SK-N-SH treated with all-trans-retinoic acid at 6 μM for 48 hours (cell line): Measurements from ENCODE around the gene R3HDM2.
A peak's percentile ranks its signal among the peaks of the same experiment; 100 is the strongest.
"Not testable (repeated sequence)": the region's sequence is repeated elsewhere in the genome, so short reads cannot be mapped to it uniquely, and the experiment has no call there.

Experiments used
- ATAC-seq: fragments of 200-7000 bp; cut with Tn5 transposase; 3 replicates; pipeline ENCODE4 v1.9.1; 2020; ENCODE audit warnings: mild to moderate bottlenecking, moderate library complexity
- BACH2 ChIP-seq: fragments of 250-450 bp; sonication (Bioruptor Pico); IDR thresholded peaks from 2 replicates; pipeline ENCODE4 v1.9.0; 2021; ENCODE audit warnings: mild to moderate bottlenecking, borderline replicate concordance
- CSDC2 ChIP-seq: fragments of 250-450 bp; sonication (Bioruptor Pico); IDR thresholded peaks from 2 replicates; pipeline ENCODE4 v1.5.0; 2020; ENCODE audit warnings: mild to moderate bottlenecking, moderate library complexity
- ESRRG ChIP-seq: fragments of 250-450 bp; sonication (Bioruptor Pico); IDR thresholded peaks from 2 replicates; pipeline ENCODE4 v1.6.1; 2021; ENCODE audit warnings: mild to moderate bottlenecking
- GLIS3 ChIP-seq: fragments of 250-450 bp; sonication (Bioruptor Pico); IDR thresholded peaks from 2 replicates; pipeline ENCODE4 v1.5.0; 2020; ENCODE audit warnings: mild to moderate bottlenecking, moderate library complexity
- ISL1 ChIP-seq: fragments of 250-450 bp; sonication (Bioruptor Pico); IDR thresholded peaks from 2 replicates; pipeline ENCODE4 v2.1.2; 2022; ENCODE audit warnings: mild to moderate bottlenecking, moderate library complexity
- OSR1 ChIP-seq: fragments of 250-450 bp; sonication (Bioruptor Pico); IDR thresholded peaks from 2 replicates; pipeline ENCODE4 v1.8.0; 2022; ENCODE audit warnings: moderate library complexity, mild to moderate bottlenecking, inconsistent platforms
- PATZ1 ChIP-seq: fragments of 250-450 bp; sonication (Bioruptor Pico); IDR thresholded peaks from 2 replicates; pipeline ENCODE4 v1.8.0; 2020; ENCODE audit warnings: mild to moderate bottlenecking, moderate library complexity, borderline replicate concordance
- RARB ChIP-seq: fragments of 250-450 bp; sonication (Bioruptor Pico); IDR thresholded peaks from 2 replicates; pipeline ENCODE4 v1.8.0; 2021; ENCODE audit warnings: mild to moderate bottlenecking, moderate library complexity
- SNAI2 ChIP-seq: fragments of 250-450 bp; sonication (Bioruptor Pico); IDR thresholded peaks from 2 replicates; pipeline ENCODE4 v1.5.0; 2020; ENCODE audit warnings: mild to moderate bottlenecking, moderate library complexity
- TCF4 ChIP-seq: fragments of 250-450 bp; sonication (Bioruptor Pico); IDR thresholded peaks from 2 replicates; pipeline ENCODE4 v1.8.0; 2021; ENCODE audit warnings: mild to moderate bottlenecking, moderate library complexity, borderline replicate concordance
- TOX ChIP-seq: fragments of 250-450 bp; sonication (Bioruptor Pico); IDR thresholded peaks from 2 replicates; pipeline ENCODE4 v1.8.0; 2021; ENCODE audit warnings: mild to moderate bottlenecking, moderate library complexity, borderline replicate concordance
- ZC3H10 ChIP-seq: fragments of 250-450 bp; sonication (Bioruptor Pico); IDR thresholded peaks from 2 replicates; pipeline ENCODE4 v1.5.1; 2021; ENCODE audit warnings: mild to moderate bottlenecking, moderate library complexity
- ZFP3 ChIP-seq: fragments of 250-450 bp; sonication (Bioruptor Pico); IDR thresholded peaks from 2 replicates; pipeline ENCODE4 v1.5.0; 2020; ENCODE audit warnings: mild to moderate bottlenecking, moderate library complexity
- ZFP30 ChIP-seq: fragments of 450-650 bp; formaldehyde crosslinking; IDR thresholded peaks from 2 replicates; pipeline ENCODE4 v1.5.0; 2022; ENCODE audit warnings: mild to moderate bottlenecking, moderate library complexity
- ZNF565 ChIP-seq: fragments of 450-650 bp; formaldehyde crosslinking; conservative IDR thresholded peaks from 2 replicates; pipeline ENCODE4 v1.5.0; 2020; ENCODE audit warnings: low read depth, mild to moderate bottlenecking, moderate library complexity
- ZNF70 ChIP-seq: fragments of 450-650 bp; formaldehyde crosslinking; IDR thresholded peaks from 2 replicates; pipeline ENCODE4 v1.5.0; 2020; ENCODE audit warnings: mild to moderate bottlenecking, moderate library complexity
- ZNF8 ChIP-seq: fragments of 450-650 bp; formaldehyde crosslinking; IDR thresholded peaks from 2 replicates; pipeline ENCODE4 v1.5.0; 2020; ENCODE audit warnings: mild to moderate bottlenecking, moderate library complexity
- TF ChIP-seq, protein P1 (sequence below): fragments of 250-450 bp; sonication (Bioruptor Pico); IDR thresholded peaks from 2 replicates; pipeline ENCODE4 v1.5.1; 2020; ENCODE audit warnings: low read depth, mild to moderate bottlenecking, moderate library complexity
- TF ChIP-seq, protein P2 (sequence below): fragments of 250-450 bp; sonication (Bioruptor Pico); IDR thresholded peaks from 2 replicates; pipeline ENCODE4 v1.8.0; 2021; ENCODE audit warnings: low read depth, mild to moderate bottlenecking, moderate library complexity, borderline replicate concordance

The R3HDM2 gene

DNA sequence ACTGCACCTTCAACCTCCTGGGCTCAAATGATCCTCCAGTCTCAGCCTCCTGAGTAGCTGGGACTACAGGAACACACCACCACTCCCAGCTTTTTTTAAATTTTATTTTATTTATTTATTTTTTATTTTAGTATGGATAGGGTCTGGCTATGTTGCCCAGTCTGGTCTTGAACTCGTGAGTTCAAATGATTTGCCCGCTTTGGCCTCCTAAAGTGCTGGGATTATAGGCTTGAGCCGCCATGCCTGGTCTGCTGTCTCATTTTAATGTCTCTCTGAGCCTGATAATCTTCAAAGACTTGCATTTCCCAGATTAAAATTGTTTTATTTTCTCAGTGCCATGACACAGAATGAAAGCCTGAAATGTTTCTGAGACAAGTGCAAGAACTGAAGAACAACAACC is 2.5 kb upstream of the R3HDM2 start (continued):
- TF ChIP-seq, protein P1, sequence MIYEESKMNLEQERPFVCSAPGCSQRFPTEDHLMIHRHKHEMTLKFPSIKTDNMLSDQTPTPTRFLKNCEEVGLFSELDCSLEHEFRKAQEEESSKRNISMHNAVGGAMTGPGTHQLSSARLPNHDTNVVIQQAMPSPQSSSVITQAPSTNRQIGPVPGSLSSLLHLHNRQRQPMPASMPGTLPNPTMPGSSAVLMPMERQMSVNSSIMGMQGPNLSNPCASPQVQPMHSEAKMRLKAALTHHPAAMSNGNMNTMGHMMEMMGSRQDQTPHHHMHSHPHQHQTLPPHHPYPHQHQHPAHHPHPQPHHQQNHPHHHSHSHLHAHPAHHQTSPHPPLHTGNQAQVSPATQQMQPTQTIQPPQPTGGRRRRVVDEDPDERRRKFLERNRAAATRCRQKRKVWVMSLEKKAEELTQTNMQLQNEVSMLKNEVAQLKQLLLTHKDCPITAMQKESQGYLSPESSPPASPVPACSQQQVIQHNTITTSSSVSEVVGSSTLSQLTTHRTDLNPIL: no peak
- TF ChIP-seq TOX (CRISPR knock-in tag): no peak

GRCh38 chr12:57431654-57432188 is 878 bp upstream of the R3HDM2 start:
- TF ChIP-seq BACH2 (CRISPR knock-in tag): no peak
- no peak for TF ChIP-seq ZFP30
- TF ChIP-seq, protein P1: no peak
- no peak for TF ChIP-seq ZNF8 (CRISPR knock-in tag)
- ATAC-seq: no peak

- TF ChIP-seq ZC3H10 (no peak), ZFP30 (no peak), TCF4 (CRISPR knock-in tag) (no peak), ZNF565 (CRISPR knock-in tag) (no peak), ESRRG (no peak), GLIS3 (CRISPR knock-in tag) (no peak), OSR1 (CRISPR knock-in tag) (no peak), ZFP3 (CRISPR knock-in tag) (no peak), RARB (CRISPR knock-in tag) (no peak), TOX (CRISPR knock-in tag) (no peak)
- TF ChIP-seq, protein P1: no peak
- ATAC-seq: peak; percentile 62
Measured at GRCh38 chr12:57430112-57430930, 522 bp downstream of the R3HDM2 start.

GRCh38 chr12:57429473-57430111 is 1.3 kb downstream of the R3HDM2 start:
- peak; percentile 17 for ATAC-seq
- no peak for TF ChIP-seq TOX (CRISPR knock-in tag)
- no peak for TF ChIP-seq TCF4 (CRISPR knock-in tag)
- no peak for TF ChIP-seq PATZ1
- TF ChIP-seq CSDC2 (CRISPR knock-in tag): no peak
- no peak for TF ChIP-seq ZNF70 (CRISPR knock-in tag)
- TF ChIP-seq BACH2 (CRISPR knock-in tag): no peak
- TF ChIP-seq ZNF8 (CRISPR knock-in tag): no peak
- TF ChIP-seq ISL1 (CRISPR knock-in tag): no peak
- TF ChIP-seq ZNF565 (CRISPR knock-in tag): no peak
- TF ChIP-seq, all 23 proteins: peak for 0

GRCh38 chr12:57428965-57429364 is 1.9 kb downstream of the R3HDM2 start:
- no peak for ATAC-seq
- no peak for TF ChIP-seq GLIS3 (CRISPR knock-in tag)
- no peak for TF ChIP-seq ZNF70 (CRISPR knock-in tag)
- TF ChIP-seq, protein P2, sequence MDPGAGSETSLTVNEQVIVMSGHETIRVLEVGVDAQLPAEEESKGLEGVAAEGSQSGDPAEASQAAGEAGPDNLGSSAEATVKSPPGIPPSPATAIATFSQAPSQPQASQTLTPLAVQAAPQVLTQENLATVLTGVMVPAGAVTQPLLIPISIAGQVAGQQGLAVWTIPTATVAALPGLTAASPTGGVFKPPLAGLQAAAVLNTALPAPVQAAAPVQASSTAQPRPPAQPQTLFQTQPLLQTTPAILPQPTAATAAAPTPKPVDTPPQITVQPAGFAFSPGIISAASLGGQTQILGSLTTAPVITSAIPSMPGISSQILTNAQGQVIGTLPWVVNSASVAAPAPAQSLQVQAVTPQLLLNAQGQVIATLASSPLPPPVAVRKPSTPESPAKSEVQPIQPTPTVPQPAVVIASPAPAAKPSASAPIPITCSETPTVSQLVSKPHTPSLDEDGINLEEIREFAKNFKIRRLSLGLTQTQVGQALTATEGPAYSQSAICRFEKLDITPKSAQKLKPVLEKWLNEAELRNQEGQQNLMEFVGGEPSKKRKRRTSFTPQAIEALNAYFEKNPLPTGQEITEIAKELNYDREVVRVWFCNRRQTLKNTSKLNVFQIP (CRISPR knock-in tag): no peak
- TF ChIP-seq ZC3H10: no peak
- TF ChIP-seq ZNF8 (CRISPR knock-in tag): no peak
- no peak for TF ChIP-seq SNAI2 (CRISPR knock-in tag)
- TF ChIP-seq ZNF565 (CRISPR knock-in tag): no peak
- no peak for TF ChIP-seq CSDC2 (CRISPR knock-in tag)
- TF ChIP-seq RARB (CRISPR knock-in tag): no peak
- TF ChIP-seq ISL1 (CRISPR knock-in tag): no peak
- TF ChIP-seq, all 23 proteins: peak for 0

- not testable (repeated sequence) for ATAC-seq
Measured at GRCh38 chr12:57426948-57427347, 3.9 kb downstream of the R3HDM2 start.
